Pancreas (tissue), 10 donors: ENCODE results near the gene ADAM19. TPM values are rescaled to one million over a fixed set of nuclear protein-coding genes. Genes with fewer than 3 reads are reported as not detected.

Experiments
- ATAC-seq, 4 donors: fragments of 200-7000 bp; cut with Tn5 transposase; one replicate each; pipeline versions ENCODE4 v1.8.0 to v1.9.1; 2020; ENCODE audit warnings: mild to moderate bottlenecking in 4 of 4, moderate library complexity in 4 of 4
- DNase-seq, 6 donors: peaks; one replicate each; pipeline ENCODE4 v3.0.0-alpha.2; 2020
- FAIRE-seq: peaks from 2 replicates; lab custom pipeline; 2012; peaks lifted over from hg19 to GRCh38; lab: Jason Lieb, UNC
- H3K27ac ChIP-seq, 4 donors: fragments of 200-600 bp; sonication (generic); 1 replicate in 3 of 4; 2 replicates in 1 of 4; pipeline versions ENCODE4 v1.5.0 to v1.8.0; 2020
- H3K27me3 ChIP-seq, 4 donors: fragments of 200-600 bp; one replicate each; pipeline ENCODE4 v1.8.0; 2021
- H3K36me3 ChIP-seq, 3 donors: fragments of 200-600 bp; sonication (generic) in 1 of 3; one replicate each; pipeline versions ENCODE4 v1.5.0 to v1.8.0; 2020 to 2021
- H3K4me1 ChIP-seq, 3 donors: fragments of 200-600 bp; one replicate each; pipeline ENCODE4 v1.8.0; 2021
- H3K4me3 ChIP-seq, 4 donors: fragments of 200-600 bp; sonication (generic) in 2 of 4; one replicate each; pipeline versions ENCODE4 v1.5.0 to v1.8.0; 2020 to 2021
- H3K9me3 ChIP-seq, 4 donors: fragments of 200-600 bp; one replicate each; pipeline ENCODE4 v1.8.0; 2021
- WGBS, 2 donors: extraction: QIAGEN DNeasy Blood & Tissue Kit; methylation state at CpG; one replicate each; pipeline ENCODE4 v1.1.7; 2013; 5-methylcytosine and 5-hydroxymethylcytosine counted together
- intact Hi-C, 3 donors: fragments of 100-400 bp; cut with DNase I; formaldehyde crosslinking; loops; one replicate each; pipeline versions ENCODE4 v1.11.1 to v1.14.2; 2022
- polyA plus RNA-seq, 2 donors: library from polyadenylated mRNA; stranded (reverse); fragments of 200-250 nt; gene quantifications; one replicate each; pipeline ENCODE4 v1.2.3, GENCODE V29; 2013
- total RNA-seq, 6 donors: library from RNA; stranded (reverse); fragmentation: NEBNext Ultra II Directional in 4 of 6; extraction: Animal tissue kit (Norgen Biotek cat#: 25700) in 4 of 6; gene quantifications; one replicate each; pipeline versions ENCODE4 v1.2.1 to v1.2.4, GENCODE V29; 2021 to 2023
- TF ChIP-seq, protein P1 (sequence below), 4 donors: fragments of 200-600 bp; sonication (generic) in 3 of 4; IDR thresholded peaks; one replicate each; pipeline versions ENCODE4 v1.5.0 to v1.8.0; 2021; ENCODE audit warnings: antibody characterized with exemption in 4 of 4
- donor health status: healthy with polysubstance abuse.
- donor health status: DM: no; HTN: no; CAD: no; lungs with moderate emphysema.
- donor health status: DM: no; HTN: no; CAD: no.
- donor health status: control.
- donor health status: control.
- donor health status: Bipolar disorder and iron deficiency.
- donor health status: DM: yes; HTN: yes; CAD: no.
- donor health status: DM: no; HTN: no; CAD: no.
- donor health status: DM: no; HTN: no; CAD: no.
- donor health status: DM: yes; HTN: yes; CAD: no.

The ADAM19 gene
- total and polyA plus RNA-seq, 8 donors = 0.38 to 3.0 (median 0.69) TPM

DNA sequence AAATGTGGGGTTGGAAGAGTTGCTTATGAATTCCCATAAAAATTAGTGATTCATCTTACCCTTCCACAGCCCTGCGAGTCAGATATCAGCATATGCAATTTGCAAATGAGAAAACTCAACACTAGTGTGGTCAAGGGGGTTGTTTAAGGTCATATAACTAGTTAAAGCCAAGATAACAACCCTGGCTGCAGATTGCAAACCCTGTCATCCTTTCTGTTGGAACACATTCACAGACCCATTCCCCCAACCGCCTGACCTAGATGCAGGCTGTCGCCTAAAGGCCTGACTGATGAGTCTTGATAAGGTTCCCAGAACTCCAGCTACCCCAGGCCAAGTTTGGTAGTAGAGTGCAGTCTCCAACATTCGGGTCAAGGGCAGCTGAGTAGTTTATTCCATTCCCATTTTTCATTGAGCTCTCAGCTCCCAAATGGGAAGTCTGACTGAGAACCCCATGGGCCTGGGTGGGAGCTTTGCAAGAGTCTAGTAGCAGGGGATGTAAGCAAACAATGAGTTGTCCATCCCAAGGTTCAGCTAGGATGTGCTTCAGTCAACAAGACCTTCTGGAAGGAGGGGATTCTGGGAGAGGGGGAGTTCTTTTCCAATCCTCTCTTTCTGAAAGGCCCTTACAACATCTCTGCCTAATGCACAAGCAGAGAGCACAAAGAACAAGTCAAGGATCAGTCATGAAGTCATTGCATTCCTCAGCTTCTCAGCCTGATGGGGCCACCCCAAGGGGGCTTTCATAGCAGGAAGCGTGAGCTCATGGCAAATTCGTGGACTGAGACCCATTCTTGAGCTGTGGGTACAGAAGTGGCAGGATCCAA, 40.3 kb downstream of the ADAM19 start:
- TF ChIP-seq, protein P1, sequence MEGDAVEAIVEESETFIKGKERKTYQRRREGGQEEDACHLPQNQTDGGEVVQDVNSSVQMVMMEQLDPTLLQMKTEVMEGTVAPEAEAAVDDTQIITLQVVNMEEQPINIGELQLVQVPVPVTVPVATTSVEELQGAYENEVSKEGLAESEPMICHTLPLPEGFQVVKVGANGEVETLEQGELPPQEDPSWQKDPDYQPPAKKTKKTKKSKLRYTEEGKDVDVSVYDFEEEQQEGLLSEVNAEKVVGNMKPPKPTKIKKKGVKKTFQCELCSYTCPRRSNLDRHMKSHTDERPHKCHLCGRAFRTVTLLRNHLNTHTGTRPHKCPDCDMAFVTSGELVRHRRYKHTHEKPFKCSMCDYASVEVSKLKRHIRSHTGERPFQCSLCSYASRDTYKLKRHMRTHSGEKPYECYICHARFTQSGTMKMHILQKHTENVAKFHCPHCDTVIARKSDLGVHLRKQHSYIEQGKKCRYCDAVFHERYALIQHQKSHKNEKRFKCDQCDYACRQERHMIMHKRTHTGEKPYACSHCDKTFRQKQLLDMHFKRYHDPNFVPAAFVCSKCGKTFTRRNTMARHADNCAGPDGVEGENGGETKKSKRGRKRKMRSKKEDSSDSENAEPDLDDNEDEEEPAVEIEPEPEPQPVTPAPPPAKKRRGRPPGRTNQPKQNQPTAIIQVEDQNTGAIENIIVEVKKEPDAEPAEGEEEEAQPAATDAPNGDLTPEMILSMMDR (IDR thresholded peaks at IDR 0.05) = no peak
- Histone ChIP-seq H3K27me3 (no peaks in the 10 kb centered on the region), H3K9me3 (no peaks in the 10 kb centered on the region), H3K4me3 (no peak overlapping the region), H3K4me1 (no peaks in the 10 kb centered on the region), H3K36me3 (no peaks in the 10 kb centered on the region), H3K27ac (no peak overlapping the region)
- FAIRE-seq (no peak), DNase-seq (peak in 1 of 6 donors; percentile 24), ATAC-seq (peak in 3 of 4 donors; percentile 66 to 77 (median 71))
- intact Hi-C loops = no loop called here
- 50 to 53% methylated on average over 6 of the region's 6 CpGs for WGBS, 2 donors

DNA sequence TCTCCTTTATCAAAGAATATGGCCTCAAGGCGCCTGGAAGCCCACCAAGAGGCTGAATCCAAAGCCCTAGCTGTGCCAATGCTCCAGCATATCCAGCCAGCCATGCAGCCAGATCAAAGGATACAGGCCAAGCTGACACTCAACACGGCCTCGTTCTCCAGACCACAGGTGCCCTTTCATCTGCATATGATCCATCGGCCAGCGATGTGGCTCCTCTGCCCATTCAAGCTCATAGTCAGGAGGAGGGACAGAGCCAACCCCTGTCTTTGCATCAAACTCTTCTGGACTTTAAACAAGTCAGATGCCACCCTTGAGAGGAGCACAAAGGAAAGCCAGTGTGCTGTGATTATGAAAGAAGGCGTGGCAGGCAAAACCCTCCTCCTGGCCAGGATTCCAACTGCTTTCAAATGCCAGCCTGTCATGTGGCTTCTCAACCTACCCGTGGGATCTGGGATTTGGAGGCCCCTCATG, 42.5 kb downstream of the ADAM19 start:
- TF ChIP-seq, protein P1 (IDR thresholded peaks at IDR 0.05) = no peak
- Histone ChIP-seq H3K4me1 (no peaks in the 10 kb centered on the region), H3K27ac (no peak overlapping the region), H3K4me3 (no peak overlapping the region), H3K27me3 (no peaks in the 10 kb centered on the region), H3K36me3 (no peaks in the 10 kb centered on the region), H3K9me3 (no peaks in the 10 kb centered on the region)
- ATAC-seq (no peak), DNase-seq (no peak), FAIRE-seq (no peak)
- WGBS, 2 donors = 71 to 85% methylated on average over 7 of the region's 7 CpGs
- intact Hi-C loops = no loop called here

DNA sequence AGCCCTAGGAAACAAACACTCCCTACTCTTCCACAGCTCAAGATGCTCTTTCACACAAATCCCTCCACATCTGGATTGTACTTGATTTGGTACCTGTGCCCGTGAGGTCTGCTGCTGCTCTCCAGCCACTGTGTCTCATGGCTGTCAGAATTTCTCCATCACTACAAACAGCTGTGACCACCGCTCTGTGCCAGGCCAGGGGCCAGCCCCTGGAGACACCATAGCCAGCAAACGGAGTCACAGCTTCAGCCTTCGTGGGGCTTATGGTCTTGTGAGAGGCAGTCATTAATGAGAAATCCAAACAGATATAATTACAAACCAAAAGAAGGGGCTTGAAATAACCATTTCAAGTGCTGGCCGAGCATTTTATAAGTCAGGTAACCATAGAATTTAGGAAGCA, 43.6 kb downstream of the ADAM19 start:
- no peak for FAIRE-seq
- H3K36me3 ChIP-seq = no peaks in the 10 kb centered on the region

DNA sequence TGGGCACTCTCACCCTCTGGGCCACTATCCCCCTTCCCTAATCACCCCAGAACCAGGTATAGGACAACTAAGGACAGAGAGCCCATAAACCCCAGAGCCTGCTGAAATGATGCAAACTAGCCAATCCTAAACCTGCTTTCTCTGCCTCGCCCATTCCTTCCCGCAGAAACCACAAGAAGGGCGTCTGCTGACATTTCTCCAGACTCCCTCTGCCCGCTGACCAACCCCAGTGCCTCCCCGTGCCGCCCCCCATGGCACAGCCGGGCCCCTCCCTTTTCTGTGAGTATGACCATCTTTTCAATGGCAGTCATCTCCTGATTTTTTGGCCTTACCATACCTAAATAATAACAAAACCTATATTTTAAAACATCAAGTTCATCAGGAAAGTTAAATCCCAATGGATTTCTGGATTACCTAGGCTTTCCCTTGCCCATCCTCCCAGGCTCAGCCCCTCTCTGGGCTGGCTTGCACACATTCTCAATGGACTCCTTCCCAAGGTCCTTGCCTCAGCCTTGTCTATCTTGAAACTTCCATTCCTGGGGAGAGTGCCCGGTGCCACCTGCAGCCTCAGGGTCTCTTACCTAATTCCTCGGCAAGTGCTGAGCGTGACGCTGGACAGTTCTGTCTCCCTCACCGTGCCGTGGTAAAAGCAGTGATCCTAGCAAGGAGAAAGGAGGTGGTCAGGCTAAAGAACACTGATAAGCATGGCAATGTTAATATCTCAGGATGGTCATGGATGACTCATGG, 45.2 kb downstream of the ADAM19 start:
- peak in 1 of 6 donors; percentile 56 for DNase-seq

More for the DNA sequence above, 43.6 kb downstream of the ADAM19 start:
- intact Hi-C loops = no loop called here
- no peak overlapping the region for H3K4me3 ChIP-seq
- WGBS, 2 donors = 71 to 83% methylated on average over 5 of the region's 5 CpGs
- no peaks in the 10 kb centered on the region for H3K9me3 ChIP-seq
- DNase-seq (no peak), ATAC-seq (no peak)
- H3K27ac ChIP-seq = no peak overlapping the region
- no peaks in the 10 kb centered on the region for H3K27me3 ChIP-seq
- H3K4me1 ChIP-seq = no peaks in the 10 kb centered on the region
- TF ChIP-seq, protein P1 (IDR thresholded peaks at IDR 0.05) = no peak

More for the DNA sequence above, 45.2 kb downstream of the ADAM19 start:
- H3K27me3 ChIP-seq = no peaks in the 10 kb centered on the region
- H3K27ac ChIP-seq = no peak overlapping the region
- H3K4me1 ChIP-seq = no peaks in the 10 kb centered on the region
- WGBS, 2 donors = 87 to 94% methylated on average over 13 of the region's 13 CpGs
- H3K4me3 ChIP-seq = no peak overlapping the region
- H3K36me3 ChIP-seq = no peaks in the 10 kb centered on the region
- no peaks in the 10 kb centered on the region for H3K9me3 ChIP-seq
- intact Hi-C loops = no loop called here
- FAIRE-seq = no peak
- ATAC-seq = peak in 1 of 4 donors; percentile 57
- TF ChIP-seq, protein P1 (IDR thresholded peaks at IDR 0.05) = no peak
